A673 (cell line): ENCODE data around the gene ALLC. TPM values are rescaled to one million over a fixed set of nuclear protein-coding genes. Genes with fewer than 3 reads are reported as not detected.

Experiments used
- BruUV-seq: library from RNA; stranded (reverse); fragments of 400-500 nt; replicated peaks from 2 replicates; lab custom pipeline; 2021; lab: Mats Ljungman, UMichigan
- CTCF ChIA-PET: fragments of 300-600 bp; sonication (Branson Sonifier 250); formaldehyde crosslinking; loops from one replicate; lab custom pipeline; 2022; ENCODE audit warnings: antibody characterized with exemption; lab: Charles Lee
- POLR2A ChIA-PET: fragments of 300-600 bp; sonication (Branson Sonifier 250); formaldehyde crosslinking; loops from one replicate; lab custom pipeline; 2022; ENCODE audit warnings: antibody characterized with exemption; ENCODE audit not compliant: low non-redundant PET; lab: Charles Lee
- DNase-seq: peaks from one replicate; pipeline ENCODE4 v3.0.0-alpha.2; 2015; ENCODE audit warnings: low spot score
- H3K27ac ChIP-seq: fragments of 200-600 bp; sonication (generic); 2 replicates; pipeline ENCODE4 v1.5.1; 2016; ENCODE audit warnings: mixed run types, low read depth, mild to moderate bottlenecking, mixed read lengths, antibody characterized with exemption, low read length; ENCODE audit not compliant: poor library complexity, severe bottlenecking
- H3K27me3 ChIP-seq: fragments of 200-600 bp; sonication (generic); replicated peaks from 2 replicates; pipeline ENCODE4 v1.6.1; 2017; ENCODE audit warnings: mixed run types, low read depth, mild to moderate bottlenecking, mixed read lengths, antibody characterized with exemption, low read length; ENCODE audit not compliant: insufficient read depth, poor library complexity
- H3K36me3 ChIP-seq: fragments of 200-600 bp; sonication (generic); 2 replicates; pipeline ENCODE4 v1.6.1; 2016; ENCODE audit warnings: mixed run types, mild to moderate bottlenecking, mixed read lengths, antibody characterized with exemption, low read length; ENCODE audit not compliant: insufficient read depth, poor library complexity, severe bottlenecking
- H3K4me1 ChIP-seq: fragments of 200-600 bp; sonication (generic); 2 replicates; pipeline ENCODE4 v1.6.1; 2017; ENCODE audit warnings: mixed run types, mild to moderate bottlenecking, mixed read lengths, antibody characterized with exemption, low read length; ENCODE audit not compliant: insufficient read depth, poor library complexity, severe bottlenecking
- H3K4me3 ChIP-seq: fragments of 200-600 bp; sonication (generic); 2 replicates; pipeline ENCODE4 v1.5.1; 2016; ENCODE audit warnings: low read depth, mixed run types, mild to moderate bottlenecking, mixed read lengths, low read length; ENCODE audit not compliant: poor library complexity, severe bottlenecking
- H3K9me3 ChIP-seq: fragments of 200-600 bp; sonication (generic); 2 replicates; pipeline ENCODE4 v1.6.1; 2016; ENCODE audit warnings: mixed run types, low read depth, mild to moderate bottlenecking, mixed read lengths, antibody characterized with exemption, low read length; ENCODE audit not compliant: poor library complexity, severe bottlenecking
- EZH2 ChIP-seq: fragments of 200-600 bp; sonication (generic); IDR thresholded peaks from 2 replicates; pipeline ENCODE4 v1.6.1; 2017; ENCODE audit warnings: borderline replicate concordance, low read depth, mild to moderate bottlenecking, mixed read lengths, antibody characterized with exemption, low read length; ENCODE audit not compliant: poor library complexity, severe bottlenecking
- intact Hi-C: fragments of 100-400 bp; cut with micrococcal nuclease; formaldehyde crosslinking; loops from one replicate; pipeline ENCODE4 v1.10.0; 2022; ENCODE audit not compliant: unreplicated experiment
- total RNA-seq: library from RNA; stranded (reverse); gene quantifications from 2 replicates; pipeline ENCODE4 v1.2.3, GENCODE V29; 2021
- TF ChIP-seq, protein P1 (sequence below): fragments of 300-800, 200-600 bp; sonication (generic); conservative IDR thresholded peaks from 2 replicates; pipeline ENCODE4 v1.5.1; 2017; ENCODE audit warnings: low read depth, mild to moderate bottlenecking, antibody characterized with exemption, low read length, moderate library complexity, mixed read lengths

The ALLC gene
- total RNA-seq, 1 experiment from 2014 or later, result not detected

GRCh38 chr2:3682811-3683210 lies 24.8 kb downstream of the ALLC start:
- CTCF ChIA-PET, result no interaction called here
- TF ChIP-seq, protein P1, sequence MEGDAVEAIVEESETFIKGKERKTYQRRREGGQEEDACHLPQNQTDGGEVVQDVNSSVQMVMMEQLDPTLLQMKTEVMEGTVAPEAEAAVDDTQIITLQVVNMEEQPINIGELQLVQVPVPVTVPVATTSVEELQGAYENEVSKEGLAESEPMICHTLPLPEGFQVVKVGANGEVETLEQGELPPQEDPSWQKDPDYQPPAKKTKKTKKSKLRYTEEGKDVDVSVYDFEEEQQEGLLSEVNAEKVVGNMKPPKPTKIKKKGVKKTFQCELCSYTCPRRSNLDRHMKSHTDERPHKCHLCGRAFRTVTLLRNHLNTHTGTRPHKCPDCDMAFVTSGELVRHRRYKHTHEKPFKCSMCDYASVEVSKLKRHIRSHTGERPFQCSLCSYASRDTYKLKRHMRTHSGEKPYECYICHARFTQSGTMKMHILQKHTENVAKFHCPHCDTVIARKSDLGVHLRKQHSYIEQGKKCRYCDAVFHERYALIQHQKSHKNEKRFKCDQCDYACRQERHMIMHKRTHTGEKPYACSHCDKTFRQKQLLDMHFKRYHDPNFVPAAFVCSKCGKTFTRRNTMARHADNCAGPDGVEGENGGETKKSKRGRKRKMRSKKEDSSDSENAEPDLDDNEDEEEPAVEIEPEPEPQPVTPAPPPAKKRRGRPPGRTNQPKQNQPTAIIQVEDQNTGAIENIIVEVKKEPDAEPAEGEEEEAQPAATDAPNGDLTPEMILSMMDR, result no peak
- TF ChIP-seq EZH2, result no peak
- Histone ChIP-seq H3K36me3 (no peaks in the 10 kb centered on the region), H3K27ac (no peak overlapping the region), H3K4me1 (no peaks in the 10 kb centered on the region), H3K27me3 (no peaks in the 10 kb centered on the region), H3K4me3 (no peak overlapping the region), H3K9me3 (no peaks in the 10 kb centered on the region)
- BruUV-seq, result no TSS peak
- no peak for DNase-seq
- intact Hi-C loops, result no loop called here
- POLR2A ChIA-PET, result interaction anchor here (0.7 kb wide), 1 partner anchor 1516 kb away, joined by 4 read pairs; no protein-coding TSS in a partner anchor

- Histone ChIP-seq H3K27me3 (no peaks in the 10 kb centered on the region), H3K36me3 (no peaks in the 10 kb centered on the region), H3K9me3 (no peaks in the 10 kb centered on the region), H3K27ac (no peak overlapping the region), H3K4me3 (no peak overlapping the region), H3K4me1 (no peaks in the 10 kb centered on the region)
- intact Hi-C loops, result no loop called here
- ChIA-PET CTCF (no interaction called here), POLR2A (no interaction called here)
- TF ChIP-seq EZH2, result no peak
- TF ChIP-seq, protein P1, result no peak
- DNase-seq, result no peak
- no TSS peak for BruUV-seq
Measured at GRCh38 chr2:3683748-3684454, 25.9 kb downstream of the ALLC start.

DNA sequence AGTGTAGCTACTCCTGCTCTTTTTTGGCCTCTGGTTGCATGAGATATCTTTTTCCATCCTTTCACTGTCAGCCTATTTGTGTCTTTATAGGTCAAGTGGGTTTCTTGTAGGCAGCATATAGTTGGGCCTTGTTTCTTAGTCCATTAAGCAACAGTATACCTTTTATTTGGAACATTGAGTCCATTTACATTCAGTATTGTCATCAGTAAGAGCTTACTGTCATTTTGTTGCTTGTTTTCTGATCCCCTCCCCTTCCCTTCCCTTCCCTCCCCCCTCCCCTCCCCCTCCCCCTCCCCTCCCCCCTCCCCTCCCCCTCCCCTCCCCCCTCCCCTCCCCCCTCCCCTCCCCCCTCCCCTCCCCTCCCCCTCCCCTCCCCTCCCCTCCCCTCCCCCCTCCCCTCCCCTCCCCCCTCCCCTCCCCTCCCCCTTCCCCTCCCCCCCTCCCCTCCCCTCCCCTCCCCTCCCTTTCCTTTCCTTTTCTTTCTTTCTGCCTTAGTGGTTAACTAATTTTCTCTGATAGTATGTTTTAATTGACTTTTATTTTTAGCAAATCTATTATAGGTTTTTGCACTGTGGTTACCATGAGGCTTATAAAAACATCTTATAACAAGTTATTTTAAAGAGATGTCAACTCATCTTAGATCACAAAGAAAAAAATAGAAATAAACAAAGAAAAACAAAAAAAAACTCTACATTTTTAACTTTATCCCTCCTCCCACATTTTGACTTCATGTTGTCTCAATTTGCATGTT lies 32.2 kb downstream of the ALLC start:
- Histone ChIP-seq H3K4me3 (no peak overlapping the region), H3K36me3 (no peaks in the 10 kb centered on the region), H3K4me1 (no peaks in the 10 kb centered on the region), H3K9me3 (no peaks in the 10 kb centered on the region), H3K27ac (no peak overlapping the region), H3K27me3 (no peaks in the 10 kb centered on the region)
- ChIA-PET POLR2A (no interaction called here), CTCF (no interaction called here)
- no TSS peak for BruUV-seq
- DNase-seq, result no peak
- intact Hi-C loops, result no loop called here
- TF ChIP-seq EZH2, result no peak
- TF ChIP-seq, protein P1, result no peak
